ENCODE data around the gene C22orf15. TPM values are rescaled to one million over a fixed set of nuclear protein-coding genes. Genes with fewer than 3 reads are reported as not detected.

C22orf15 gene
- polyA plus RNA-seq, 4 donors = 1.9 to 3.1 (median 2.7) TPM

- no peak for DNase-seq (ENCODE audit: low read depth in 4 of 4, low spot score in 3 of 4)
These were observed 9.5 kb downstream of the C22orf15 start for GRCh38 chr22:23772315-23772648.

GRCh38 chr22:23772649-23773473 lies 10.1 kb downstream of the C22orf15 start, which contains the start of gene MMP11:
TSS of gene MMP11 (plus strand) at chr22:23772849. CDS start at chr22:23772871, 22 bp downstream.
- no peak for DNase-seq (ENCODE audit: low read depth in 4 of 4, low spot score in 3 of 4)

GRCh38 chr22:23773483-23774113 lies 10.8 kb downstream of the C22orf15 start:
- DNase-seq (ENCODE audit: low read depth in 4 of 4, low spot score in 3 of 4) = no peak

GRCh38 chr22:23774114-23774921 lies 11.5 kb downstream of the C22orf15 start:
- no peak for DNase-seq (ENCODE audit: low read depth in 4 of 4, low spot score in 3 of 4)

GRCh38 chr22:23774922-23775436 lies 12.2 kb downstream of the C22orf15 start:
- DNase-seq (ENCODE audit: low read depth in 4 of 4, low spot score in 3 of 4) = no peak

GRCh38 chr22:23775779-23776375 lies 13.1 kb downstream of the C22orf15 start:
- no peak for DNase-seq (ENCODE audit: low read depth in 4 of 4, low spot score in 3 of 4)

GRCh38 chr22:23777776-23778576 lies 15.2 kb downstream of the C22orf15 start:
- no peak for DNase-seq (ENCODE audit: low read depth in 4 of 4, low spot score in 3 of 4)

- no peak for DNase-seq (ENCODE audit: low read depth in 4 of 4, low spot score in 3 of 4)
These were observed 15.7 kb downstream of the C22orf15 start for GRCh38 chr22:23778577-23778900.

GRCh38 chr22:23779083-23779482 lies 16.3 kb downstream of the C22orf15 start:
- DNase-seq (ENCODE audit: low read depth in 4 of 4, low spot score in 3 of 4) = no peak

- DNase-seq (ENCODE audit: low read depth in 4 of 4, low spot score in 3 of 4) = no peak
These were observed 16.9 kb downstream of the C22orf15 start for GRCh38 chr22:23779731-23780130.

- DNase-seq (ENCODE audit: low read depth in 4 of 4, low spot score in 3 of 4) = no peak
These were observed 17.5 kb downstream of the C22orf15 start for GRCh38 chr22:23780146-23780748.

GRCh38 chr22:23781065-23781464 lies 18.3 kb downstream of the C22orf15 start:
- no peak for DNase-seq (ENCODE audit: low read depth in 4 of 4, low spot score in 3 of 4)

- DNase-seq (ENCODE audit: low read depth in 4 of 4, low spot score in 3 of 4) = no peak
These were observed 18.9 kb downstream of the C22orf15 start for GRCh38 chr22:23781511-23782183.

- DNase-seq (ENCODE audit: low read depth in 4 of 4, low spot score in 3 of 4) = no peak
These were observed 19.5 kb downstream of the C22orf15 start for GRCh38 chr22:23782252-23782651.

GRCh38 chr22:23782703-23783102 lies 19.9 kb downstream of the C22orf15 start:
- DNase-seq (ENCODE audit: low read depth in 4 of 4, low spot score in 3 of 4) = no peak

- DNase-seq (ENCODE audit: low read depth in 4 of 4, low spot score in 3 of 4) = no peak
These were observed 20.7 kb downstream of the C22orf15 start for GRCh38 chr22:23783265-23784150.

GRCh38 chr22:23784215-23784732 lies 21.5 kb downstream of the C22orf15 start:
- no peak for DNase-seq (ENCODE audit: low read depth in 4 of 4, low spot score in 3 of 4)

- no peak for DNase-seq (ENCODE audit: low read depth in 4 of 4, low spot score in 3 of 4)
These were observed 23.5 kb downstream of the C22orf15 start for GRCh38 chr22:23786261-23786710.
